ENCODE results near the gene MMS22L.

DNA sequence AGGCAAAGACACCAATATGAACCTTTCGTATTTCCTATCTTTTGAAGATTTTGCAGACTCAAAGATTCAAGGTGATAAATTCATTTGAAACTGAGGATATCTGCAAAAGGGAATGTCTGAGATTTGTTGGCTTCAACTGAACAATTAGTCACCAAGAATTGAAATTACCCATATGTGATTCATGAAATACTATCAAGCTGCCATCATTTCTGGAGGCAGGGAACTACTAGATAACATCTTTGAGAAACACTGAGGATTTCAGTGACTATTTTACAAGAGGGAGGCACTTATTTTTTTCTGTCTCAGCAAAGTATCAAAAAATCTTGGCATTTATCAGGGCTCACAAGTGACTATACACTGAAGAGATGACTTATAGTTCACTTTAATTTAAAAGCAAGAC is 39.8 kb upstream of the MMS22L start:
- TF ChIP-seq, protein P1, sequence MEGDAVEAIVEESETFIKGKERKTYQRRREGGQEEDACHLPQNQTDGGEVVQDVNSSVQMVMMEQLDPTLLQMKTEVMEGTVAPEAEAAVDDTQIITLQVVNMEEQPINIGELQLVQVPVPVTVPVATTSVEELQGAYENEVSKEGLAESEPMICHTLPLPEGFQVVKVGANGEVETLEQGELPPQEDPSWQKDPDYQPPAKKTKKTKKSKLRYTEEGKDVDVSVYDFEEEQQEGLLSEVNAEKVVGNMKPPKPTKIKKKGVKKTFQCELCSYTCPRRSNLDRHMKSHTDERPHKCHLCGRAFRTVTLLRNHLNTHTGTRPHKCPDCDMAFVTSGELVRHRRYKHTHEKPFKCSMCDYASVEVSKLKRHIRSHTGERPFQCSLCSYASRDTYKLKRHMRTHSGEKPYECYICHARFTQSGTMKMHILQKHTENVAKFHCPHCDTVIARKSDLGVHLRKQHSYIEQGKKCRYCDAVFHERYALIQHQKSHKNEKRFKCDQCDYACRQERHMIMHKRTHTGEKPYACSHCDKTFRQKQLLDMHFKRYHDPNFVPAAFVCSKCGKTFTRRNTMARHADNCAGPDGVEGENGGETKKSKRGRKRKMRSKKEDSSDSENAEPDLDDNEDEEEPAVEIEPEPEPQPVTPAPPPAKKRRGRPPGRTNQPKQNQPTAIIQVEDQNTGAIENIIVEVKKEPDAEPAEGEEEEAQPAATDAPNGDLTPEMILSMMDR (IDR thresholded peaks at IDR 0.05; ENCODE audit: insufficient read depth, low read depth, low read length), result no peak
- no peak for TF ChIP-seq EZH2 (IDR thresholded peaks at IDR 0.05; ENCODE audit: insufficient read depth, low read length)
